EH (cell line): ENCODE data around the gene NOM1.

ENCODE experiments used
- DNase-seq: peaks from one replicate; pipeline ENCODE4 v3.0.0-alpha.2; 2015; ENCODE audit warnings: low read depth

NOM1 gene

DNA sequence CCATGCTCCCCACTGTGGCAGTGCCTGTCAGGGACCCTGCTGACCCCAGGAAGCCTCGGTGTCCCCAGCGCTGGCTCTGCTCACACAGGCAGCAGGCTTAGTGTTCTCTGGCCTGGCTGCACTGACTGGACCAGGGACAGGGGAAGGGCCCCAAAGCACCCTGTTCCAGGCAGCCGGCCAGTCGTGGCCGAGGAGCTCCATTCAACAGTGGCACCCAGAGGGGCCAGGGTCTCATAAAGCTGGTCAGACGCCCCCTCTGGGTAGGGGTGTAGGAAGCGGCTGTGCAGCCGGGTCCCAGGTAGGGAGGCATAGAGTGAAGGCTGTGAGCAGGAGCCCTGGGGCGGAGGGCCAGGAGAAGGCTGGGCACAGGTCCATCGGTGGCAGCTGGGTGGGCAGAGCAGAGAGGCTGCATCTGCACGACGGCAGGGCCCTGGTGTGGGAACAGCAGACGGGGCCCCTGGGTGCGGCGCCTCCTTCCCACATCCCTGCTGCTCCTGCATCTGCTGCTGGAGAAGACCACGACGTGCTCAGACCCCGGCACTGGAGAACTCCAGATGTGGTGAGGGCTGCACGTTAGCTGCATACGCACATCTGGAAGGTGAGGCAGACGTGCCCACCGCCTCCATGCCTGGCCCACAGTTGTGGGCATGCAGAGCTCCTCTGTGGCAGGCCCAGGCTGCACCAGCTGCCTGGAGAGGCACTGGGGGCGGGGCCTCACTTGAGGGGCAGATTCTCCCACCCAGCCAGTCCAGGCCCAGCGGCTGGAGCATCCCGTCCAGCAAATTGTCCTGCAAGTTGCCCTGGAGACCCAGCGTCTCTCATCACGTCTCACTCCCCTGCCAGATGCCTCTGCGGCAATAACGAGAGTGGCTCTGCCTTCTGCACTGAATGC is 35.8 kb downstream of the NOM1 start:
- no peak for DNase-seq

DNA sequence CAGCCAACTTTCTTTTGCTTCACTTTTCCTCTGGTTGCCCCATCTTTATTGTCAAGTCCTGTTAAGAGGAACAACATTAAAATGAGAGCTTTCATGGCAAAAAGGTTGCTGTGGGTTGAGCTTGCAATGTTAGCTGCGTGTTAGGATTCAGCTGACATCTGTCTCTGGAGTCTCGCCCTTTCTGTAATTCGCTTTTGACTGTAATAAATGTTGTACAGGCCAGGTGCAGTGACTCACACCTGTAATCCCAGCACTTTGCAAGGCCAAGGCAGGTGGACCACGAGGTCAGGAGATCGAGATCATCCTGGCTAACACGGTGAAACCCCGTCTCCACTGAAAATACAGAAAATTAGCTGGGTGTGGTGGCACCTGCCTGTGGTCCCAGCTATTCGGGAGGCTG is 36.9 kb downstream of the NOM1 start:
- no peak for DNase-seq

DNA sequence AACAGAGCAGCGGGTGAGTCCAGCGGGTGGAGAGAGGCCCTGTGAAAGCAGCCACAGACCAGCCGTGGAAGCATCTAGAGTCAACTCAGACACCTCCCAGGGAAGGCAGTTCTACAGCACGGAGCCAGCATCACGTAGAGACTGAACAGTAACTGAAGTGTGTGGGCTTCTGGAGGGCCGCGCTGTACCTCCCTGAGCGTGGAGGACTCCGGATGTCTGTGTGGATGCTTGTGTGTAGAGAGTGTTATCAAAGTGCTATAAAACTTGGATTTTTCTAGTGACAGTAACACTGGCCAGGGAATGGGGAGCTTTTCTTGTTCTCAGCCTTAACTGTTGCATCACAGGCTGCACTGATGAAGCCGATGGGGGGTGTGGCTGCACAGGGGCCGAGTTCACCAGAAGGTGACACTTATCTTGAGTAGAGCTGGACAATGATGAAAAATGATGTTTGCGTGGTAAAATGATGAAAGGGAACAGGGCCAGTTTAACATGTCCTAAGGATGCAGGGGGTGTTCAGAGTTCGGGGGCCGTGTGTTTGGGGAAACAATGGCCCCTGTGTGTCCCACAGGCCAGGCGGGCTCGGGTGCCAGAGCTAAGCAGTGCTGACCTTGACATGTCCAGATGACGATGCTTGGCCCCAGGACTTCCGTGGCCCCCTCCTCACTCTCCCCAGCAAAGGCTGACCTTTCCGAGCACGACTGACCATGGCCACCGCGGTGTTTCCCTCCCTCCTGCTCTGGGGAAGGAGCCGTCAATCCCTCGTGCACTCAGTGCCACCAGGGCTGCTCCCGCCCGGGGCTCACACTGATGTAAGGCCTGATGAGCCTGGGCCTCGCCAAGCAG is 39.1 kb downstream of the NOM1 start:
- no peak for DNase-seq

DNA sequence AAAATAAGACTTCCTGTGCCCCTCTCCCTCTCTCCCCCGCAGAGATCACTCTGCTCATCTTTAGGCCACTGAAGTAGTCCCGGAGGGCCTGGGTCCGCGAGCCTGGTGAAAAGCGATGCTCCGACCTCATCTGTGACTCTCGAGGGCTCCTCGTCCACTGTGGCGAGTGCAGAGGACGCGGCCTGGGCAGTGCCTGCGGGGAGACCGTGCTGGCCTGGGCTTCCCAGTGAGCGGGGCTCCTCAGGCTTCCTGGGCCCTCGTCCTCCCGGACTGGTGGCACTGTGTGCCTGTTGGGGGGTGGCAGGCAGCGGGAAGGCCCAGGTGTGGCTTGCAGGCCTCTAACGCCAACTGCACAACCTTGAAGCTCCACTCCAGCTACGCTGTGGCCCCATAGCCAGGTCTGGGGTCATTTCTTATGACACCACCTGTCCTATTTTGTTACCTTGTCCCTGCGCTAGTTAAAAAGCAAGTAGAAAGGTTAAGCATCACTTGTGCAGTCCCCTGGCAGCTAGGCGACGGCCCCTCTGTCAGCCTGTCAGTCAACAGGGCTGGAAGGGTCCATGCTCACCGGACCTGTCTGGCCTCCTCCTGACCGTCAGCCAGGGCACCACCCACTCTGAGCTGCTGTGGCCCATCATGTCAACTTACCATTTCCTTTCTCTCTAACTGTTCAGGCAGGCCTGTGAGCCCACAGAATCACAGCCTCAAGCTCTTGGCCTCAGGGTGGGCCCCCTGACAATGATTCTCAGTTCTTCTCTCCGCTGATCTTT is 40.4 kb downstream of the NOM1 start:
- DNase-seq, result no peak

DNA sequence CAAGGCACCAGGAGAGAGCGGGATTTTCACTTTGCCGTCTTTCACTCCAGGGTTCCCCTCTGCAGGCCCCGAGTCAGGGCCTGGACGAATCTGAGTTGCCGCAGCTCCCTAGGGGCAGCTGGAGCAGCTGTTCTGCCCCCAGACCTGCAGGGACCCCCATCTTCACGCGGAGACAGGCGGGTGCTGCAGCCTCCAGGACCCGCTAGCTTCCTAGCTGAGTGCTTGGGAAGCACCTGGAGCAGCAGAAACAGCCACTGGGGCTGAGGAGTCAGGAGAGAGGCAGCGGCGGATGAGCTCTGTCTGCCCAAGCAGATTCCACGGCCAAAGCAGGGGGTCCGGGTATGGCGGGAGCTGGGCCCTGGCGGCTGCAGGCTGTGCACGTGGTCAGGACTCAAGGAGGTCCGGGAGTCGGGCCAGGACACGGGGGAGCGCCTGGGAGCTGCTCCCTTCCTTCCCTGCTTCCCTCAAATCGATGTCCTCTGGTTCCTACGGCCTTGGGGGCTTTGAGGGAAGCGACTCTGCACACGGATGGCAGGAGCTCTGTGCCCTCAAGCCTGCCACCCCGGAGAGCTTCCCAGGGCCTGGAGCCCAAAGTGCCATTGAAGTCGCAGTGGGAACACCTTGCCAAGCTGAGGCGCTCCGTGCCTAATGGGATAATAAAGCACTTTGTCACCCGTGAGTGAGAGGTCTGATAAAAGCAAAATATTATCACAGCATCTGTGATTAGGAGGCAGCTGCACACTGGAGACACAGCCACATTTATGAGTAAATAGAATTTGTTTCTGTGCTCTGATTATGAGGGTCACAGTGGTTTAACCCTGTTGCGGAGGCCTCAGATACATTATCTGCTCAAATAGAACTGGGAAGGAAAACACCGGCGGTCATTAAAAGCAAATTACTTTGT is 43.8 kb downstream of the NOM1 start:
- no peak for DNase-seq

DNA sequence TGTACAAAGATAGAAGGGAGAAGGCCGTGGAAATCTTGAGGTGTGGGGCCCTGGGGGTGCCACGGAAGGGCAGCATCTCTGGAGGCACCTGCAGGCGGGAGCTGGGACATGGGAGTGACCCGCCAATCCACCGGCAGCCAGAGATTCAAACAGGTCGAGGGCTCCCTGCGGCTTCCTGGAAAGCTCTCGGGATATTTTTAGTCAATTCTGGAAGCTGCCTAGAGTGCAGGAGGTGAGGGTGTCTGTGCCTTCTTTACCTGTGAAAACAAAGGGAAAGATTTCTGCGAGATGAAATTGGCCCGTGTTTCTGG is 44.4 kb downstream of the NOM1 start:
- DNase-seq, result no peak

DNA sequence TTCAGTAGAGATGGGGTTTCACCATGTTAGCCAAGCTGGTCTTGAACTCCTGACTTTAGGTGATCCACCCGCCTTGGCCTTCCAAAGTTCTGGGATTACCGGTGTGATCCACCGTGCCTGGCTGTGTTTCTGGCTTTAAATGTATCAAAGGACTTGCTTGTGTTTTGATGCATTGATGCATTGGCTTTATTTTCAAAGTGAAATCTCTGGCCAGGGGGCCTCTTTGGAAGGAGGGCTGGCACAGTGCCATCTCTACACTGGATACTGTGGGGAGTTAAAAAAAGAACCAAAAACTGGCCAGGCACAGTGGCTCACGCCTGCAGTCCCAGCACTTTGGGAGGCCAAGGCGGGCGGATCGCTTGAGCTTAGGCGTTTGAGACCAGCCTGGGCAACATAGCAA is 44.9 kb downstream of the NOM1 start:
- DNase-seq, result no peak

DNA sequence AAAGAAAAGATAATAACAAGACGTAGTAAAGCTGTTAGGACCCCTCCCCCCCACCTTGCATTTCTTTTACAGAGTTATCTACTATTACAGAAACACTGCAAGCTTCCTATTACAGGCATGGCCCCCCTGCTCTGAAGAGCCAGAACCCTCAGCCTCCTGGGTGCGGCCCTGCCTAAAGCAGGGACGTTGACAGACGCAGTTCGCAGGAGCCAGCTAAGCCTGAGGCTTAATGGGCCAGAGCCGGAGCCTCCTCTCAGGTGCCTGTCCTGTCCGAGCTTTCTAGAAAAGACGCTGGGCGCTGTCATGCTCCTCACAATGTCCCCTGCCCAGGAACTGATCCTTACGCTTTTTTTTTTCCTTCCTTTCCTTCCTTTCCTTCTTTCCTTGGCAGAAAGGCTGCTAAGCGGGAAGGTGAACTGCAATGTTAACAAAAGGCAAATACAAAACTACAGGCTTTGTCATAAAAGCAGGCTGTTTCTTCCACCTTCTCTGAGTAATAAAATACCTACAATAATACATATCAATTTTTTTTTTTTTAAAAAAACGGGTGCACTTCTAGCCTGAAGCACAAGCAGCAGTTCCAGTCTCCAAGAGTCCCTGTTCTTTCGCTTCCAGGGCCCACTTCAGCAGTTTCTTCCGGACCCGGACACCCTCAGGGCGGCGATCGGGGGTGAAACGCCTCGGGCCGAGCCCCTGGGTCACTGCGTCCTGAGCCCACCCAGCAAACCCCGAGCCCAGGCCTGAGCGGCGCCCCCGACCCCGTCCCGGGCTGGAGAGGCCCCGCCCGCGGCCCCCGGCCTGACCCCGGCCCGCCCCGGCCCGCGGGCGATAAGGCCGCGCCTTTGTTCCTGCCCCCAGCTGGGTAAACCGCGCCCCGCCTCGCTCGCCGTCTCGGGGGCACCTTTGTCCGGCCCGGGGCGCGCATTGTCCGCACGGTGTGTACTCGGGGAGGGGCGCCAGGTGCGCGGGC is 49.8 kb downstream of the NOM1 start:
- DNase-seq, result no peak

DNA sequence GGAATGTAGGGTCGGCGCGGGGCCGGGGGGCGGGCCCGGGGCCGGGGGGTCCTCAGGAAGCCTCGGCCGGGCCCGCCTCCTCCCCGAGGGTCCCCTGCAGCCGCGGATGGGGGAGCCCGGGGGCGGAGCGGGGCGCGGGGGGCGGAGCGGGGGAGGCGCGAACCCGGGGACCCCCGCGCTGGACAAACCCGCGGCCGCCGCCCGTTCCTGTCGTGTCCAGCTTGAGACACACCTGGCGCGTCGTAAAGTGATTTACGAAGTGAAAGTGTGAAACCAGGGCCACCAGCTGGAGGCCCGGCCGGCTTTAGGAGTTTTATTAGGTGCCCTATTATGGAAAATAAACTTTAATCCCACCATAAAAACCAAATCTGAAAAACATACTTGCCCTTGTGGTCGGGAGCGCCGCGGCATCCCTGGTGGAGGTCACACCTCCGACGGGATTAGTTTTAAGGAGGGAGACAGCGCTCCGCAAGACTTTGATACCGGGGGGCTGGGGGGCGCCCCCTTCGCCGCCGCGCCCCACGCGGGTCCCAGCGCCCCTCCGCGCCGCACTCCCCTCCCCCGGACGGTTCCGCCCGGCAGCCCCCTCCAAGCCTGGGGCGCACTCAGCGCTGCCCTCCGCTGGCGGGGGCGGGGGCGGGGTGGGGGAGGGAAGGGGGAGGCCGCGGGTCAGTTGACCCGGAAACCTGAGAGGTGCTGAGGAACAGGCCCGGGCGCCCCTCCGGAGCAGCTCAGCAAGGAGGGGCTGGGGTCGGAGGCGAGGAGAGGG is 50.6 kb downstream of the NOM1 start:
- DNase-seq, result no peak

DNA sequence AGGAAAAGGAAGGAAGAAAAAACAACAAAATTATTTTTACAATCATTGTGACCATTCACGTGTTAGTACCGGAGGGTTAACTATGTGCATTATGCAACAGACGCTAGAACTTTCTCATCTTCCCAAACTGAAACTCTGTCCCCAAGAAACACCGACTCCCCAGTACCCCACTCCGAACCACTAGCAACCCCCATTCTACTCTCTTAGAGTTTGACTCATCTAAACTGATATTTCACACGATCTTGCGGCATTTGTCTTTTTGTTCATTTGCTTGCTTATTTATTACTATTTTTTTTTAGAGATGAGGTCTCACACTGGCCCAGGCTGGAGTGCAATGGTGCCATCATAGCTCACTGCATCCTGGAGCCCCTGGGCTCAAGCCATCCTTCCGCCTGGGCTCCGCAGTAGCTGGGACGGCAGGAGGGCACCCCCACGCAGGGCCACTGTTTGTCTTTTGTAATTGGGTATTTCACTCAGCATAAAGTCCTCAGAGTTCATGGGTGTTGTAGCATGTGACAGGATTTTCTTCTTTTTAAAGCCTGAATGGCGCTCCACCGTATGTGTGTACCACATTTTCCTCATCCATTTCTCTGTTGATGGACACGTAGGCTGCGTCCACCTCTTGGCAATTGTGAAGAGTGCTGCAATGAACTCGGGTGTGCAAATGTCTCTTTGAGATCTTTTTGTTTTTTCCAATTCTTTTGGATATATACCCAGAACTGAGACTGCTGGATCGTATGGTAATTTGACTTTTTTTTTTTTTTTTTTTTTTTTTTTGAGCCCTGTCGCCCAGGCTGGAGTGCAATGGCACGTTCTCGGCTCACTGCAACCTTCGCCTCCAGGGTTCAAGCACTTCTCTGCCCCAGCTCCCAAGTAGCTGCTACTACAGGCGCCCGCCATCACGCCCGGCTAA is 51.5 kb downstream of the NOM1 start:
- DNase-seq, result no peak

DNA sequence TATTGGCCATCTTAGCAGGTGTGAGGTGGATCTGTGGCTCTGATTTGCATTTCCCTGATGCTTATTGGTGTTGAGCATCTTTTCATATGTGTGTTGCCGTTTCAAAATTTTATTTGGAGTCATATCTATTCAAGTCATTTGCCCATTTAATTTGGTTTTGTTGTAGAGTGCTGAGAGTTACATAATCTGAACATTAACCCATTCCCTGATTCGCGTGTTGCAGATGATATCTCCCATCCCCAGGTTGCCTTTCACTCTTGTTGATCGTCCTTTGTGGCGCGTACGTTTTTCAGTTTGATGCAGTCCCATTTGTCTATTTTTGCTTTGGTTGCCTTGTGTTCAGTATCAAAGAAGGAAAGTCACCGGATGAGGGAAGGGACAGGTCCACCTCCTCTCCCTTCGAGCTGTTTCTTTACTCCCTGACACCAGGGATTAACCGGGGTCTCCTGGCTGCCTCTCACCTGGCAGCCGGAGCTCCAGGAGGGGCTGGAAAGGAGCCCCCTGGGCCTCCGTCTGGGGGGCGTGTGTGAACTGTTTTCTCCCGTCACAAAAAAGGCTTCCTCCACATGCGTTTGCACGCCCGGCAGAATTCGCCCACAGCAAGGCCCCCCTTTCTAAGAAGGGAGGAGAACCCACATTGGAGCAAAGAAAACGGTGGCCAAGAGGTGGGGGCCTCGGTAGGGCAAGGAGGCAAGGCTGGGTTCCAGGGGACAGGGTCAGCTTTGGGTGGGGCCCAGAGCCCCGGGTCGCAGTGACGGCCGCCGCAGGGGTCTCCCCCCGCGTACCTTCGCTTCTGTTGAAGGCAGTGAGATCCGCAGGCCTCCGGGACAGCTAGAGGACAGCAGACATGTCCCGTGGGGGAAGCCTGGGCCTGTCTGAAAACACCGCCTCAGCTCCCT is 52.7 kb downstream of the NOM1 start:
- no peak for DNase-seq

DNA sequence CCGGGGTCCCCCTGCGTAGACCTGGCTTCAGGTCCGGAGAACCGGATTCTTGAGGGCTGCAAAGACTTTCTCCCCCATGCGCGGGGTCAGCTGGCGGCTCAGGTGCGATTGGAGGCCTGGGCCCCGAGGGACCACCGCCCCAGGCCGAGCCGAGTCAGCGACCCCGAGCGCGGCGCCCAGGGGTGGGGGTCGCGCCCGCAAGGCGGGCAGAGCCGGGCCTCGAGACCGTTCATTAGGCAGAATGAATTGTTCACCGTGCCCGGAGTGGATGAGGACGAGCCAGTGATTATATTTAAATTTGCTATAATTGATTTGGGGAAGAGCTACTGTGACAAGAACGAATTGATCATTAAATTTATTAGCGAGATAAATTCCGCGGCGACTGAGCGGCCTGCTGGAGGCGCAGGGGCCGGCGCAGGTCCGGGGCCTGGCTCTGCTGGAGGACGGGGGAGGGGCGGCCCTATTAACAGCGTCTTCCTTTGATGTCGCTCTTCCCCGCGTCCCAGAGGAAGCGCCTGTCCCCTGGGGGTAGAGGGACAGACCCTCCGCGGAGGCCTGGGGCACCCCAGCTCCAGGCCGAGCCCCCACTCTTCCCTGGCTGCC is 53.4 kb downstream of the NOM1 start:
- no peak for DNase-seq

DNA sequence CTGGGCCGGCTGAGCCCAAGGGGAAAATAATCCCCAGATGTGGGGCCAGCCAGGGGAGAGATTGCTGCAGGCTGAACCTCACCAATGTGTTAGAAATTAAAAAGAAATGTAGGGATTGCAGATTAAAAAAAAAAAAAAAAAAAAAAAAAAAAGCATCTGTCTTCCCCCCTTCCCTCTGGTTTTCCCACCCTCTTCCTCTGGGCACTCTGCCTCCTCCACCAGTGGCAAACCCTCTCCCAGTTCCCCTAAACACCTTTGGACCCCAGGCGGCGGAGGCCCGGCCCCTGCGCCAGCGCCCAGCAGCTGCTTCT is 53.9 kb downstream of the NOM1 start:
- no peak for DNase-seq

DNA sequence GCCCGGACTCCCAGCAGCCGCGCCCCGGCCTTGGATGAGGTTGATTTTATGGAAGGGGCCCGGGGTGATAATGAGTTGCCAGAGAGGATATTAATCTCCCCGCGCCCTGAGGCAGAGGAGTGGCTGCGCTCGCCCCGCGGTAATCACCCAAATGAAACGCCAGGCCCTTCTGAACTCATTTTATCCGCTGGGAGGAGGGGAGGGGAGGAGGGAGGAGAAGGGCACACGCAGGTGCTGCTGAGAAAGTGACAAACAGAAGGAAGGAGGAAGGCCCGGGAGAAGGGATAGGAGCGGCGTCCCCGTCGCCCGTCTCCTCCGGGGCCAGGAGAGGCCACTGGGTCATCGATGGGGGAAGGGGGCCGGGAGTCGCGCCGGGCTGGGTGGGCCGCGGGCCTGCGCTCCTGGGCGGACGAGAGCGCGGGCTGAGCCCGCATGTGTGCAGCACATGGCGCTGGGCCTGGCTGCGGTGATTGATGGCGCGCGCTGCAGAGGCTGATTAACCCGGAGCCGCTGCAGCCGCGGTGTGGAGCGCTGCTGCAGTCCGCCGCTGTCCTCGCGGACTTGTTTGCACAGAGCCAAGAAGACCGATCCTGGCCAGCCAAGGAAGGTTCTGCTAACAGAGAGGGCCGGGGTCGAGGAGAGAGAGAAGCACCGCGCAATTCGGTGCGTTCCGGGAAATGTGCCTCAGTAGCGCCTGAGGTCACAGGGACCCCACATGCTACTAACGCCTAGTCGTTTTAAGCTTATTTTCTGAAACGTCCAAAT is 54.4 kb downstream of the NOM1 start:
- peak; percentile 43 for DNase-seq

DNA sequence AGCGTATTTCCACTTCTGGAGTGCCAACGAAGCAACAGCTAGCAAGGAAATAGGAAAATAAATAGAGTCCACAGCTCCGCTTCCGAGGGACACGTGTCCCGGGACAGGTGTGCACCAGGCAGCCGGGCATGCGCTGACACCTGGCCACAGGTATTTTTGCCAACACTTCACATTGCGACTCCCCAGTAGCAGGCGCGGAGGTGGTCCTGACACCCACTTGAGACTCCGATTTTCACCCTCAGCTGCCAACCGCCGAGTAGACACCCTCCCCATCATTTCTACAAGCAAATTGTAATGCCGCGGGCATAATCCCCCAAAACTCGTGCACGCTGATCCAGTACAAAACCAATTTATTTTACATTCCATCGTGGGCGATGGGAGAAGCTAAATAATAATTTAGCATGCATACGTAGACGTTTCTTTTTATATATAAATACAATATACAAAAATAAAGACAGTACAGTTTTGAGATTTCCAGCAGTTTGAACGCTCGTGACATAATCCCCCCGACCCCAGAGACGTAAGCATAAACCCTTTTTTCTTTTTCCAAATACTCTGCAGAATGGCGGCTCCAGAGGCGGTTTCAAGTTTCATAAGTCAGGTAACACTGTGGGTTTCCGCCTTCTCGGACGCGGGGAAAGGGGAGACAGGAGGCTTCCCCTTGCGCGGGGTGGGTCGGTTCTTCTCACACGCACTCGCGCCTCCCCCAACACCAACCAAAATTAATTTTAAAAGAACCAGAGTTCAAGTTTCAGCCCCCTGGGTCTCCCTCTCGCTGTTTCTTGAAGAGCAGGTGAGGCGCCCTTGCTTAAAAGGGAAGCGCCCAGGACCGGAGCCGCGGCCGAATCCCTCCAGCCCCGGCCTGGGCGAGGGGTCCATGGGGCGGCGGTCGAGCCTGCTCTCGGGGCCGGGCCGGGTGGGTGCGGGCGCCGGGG is 55.3 kb downstream of the NOM1 start:
- no peak for DNase-seq
